Measurements from ENCODE around the gene CTR9. TPM values are rescaled to one million over a fixed set of nuclear protein-coding genes. Genes with fewer than 3 reads are reported as not detected.

CTR9 gene
- total and polyA plus RNA-seq, 2 experiments from 2014 or later = 29.0 to 32.7 TPM

DNA sequence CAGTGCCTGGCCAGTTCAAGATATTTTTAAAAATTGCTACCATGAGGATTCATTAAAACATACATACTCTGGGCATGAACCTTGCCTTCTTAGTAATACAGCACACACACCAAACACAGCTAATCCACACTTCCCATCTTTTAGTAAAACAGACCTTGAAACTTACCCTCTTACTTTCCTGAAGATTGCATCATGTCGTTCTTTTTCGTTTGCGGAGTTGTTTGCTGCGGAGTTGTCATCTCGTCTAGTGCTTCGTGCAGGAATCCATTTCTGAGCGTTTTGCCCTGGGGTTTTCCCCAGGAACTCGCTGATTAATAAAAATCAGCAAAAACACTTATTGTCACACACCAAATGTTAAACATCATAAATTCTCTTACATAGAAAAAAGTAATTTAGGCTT, 54.7 kb downstream of the CTR9 start:
- Histone ChIP-seq H3K27ac (ENCODE audit: low read depth) (peak overlapping the region; percentile 28; the same call in 1 of the 2 replicates), H3K4me3 (peak overlapping the region; percentile 95; the same call in 1 of the 2 replicates), H3K4me2 (no peak overlapping the region), H2AFZ (no peak overlapping the region), H4K20me1 (replicated peaks; ENCODE audit: insufficient read depth) (peaks cover 52% of the 10 kb centered on the region), H3K36me3 (ENCODE audit: insufficient read depth) (peaks cover 66% of the 10 kb centered on the region), H3K79me2 (replicated peaks; ENCODE audit: insufficient read depth) (peaks cover 48% of the 10 kb centered on the region), H3K9me2 (ENCODE audit: insufficient read depth) (no peaks in the 10 kb centered on the region), H3K4me1 (ENCODE audit: insufficient read depth) (peaks cover 19% of the 10 kb centered on the region), H3F3A (replicated peaks; ENCODE audit: low read depth) (peaks cover 58% of the 10 kb centered on the region), H3K27me3 (ENCODE audit: insufficient read depth) (no peaks in the 10 kb centered on the region)
- DNase-seq (ENCODE audit: low spot score) = no peak
- peak overlapping the region; percentile 50; the same call in 2 of the 3 replicates for H3K4me3 Mint-ChIP-seq
- ATAC-seq = no peak
- H3K27me3 Mint-ChIP-seq (ENCODE audit: insufficient read depth, low read depth, poor library complexity) = peaks cover 16% of the 10 kb centered on the region
- peak overlapping the region; percentile 81 for H3K27ac Mint-ChIP-seq
- no peaks in the 10 kb centered on the region for H3K9me3 Mint-ChIP-seq
- peaks cover 79% of the 10 kb centered on the region for H3K36me3 Mint-ChIP-seq (ENCODE audit: low read depth)
- peaks cover 31% of the 10 kb centered on the region for H3K4me1 Mint-ChIP-seq
- TF ChIP-seq, protein P1, sequence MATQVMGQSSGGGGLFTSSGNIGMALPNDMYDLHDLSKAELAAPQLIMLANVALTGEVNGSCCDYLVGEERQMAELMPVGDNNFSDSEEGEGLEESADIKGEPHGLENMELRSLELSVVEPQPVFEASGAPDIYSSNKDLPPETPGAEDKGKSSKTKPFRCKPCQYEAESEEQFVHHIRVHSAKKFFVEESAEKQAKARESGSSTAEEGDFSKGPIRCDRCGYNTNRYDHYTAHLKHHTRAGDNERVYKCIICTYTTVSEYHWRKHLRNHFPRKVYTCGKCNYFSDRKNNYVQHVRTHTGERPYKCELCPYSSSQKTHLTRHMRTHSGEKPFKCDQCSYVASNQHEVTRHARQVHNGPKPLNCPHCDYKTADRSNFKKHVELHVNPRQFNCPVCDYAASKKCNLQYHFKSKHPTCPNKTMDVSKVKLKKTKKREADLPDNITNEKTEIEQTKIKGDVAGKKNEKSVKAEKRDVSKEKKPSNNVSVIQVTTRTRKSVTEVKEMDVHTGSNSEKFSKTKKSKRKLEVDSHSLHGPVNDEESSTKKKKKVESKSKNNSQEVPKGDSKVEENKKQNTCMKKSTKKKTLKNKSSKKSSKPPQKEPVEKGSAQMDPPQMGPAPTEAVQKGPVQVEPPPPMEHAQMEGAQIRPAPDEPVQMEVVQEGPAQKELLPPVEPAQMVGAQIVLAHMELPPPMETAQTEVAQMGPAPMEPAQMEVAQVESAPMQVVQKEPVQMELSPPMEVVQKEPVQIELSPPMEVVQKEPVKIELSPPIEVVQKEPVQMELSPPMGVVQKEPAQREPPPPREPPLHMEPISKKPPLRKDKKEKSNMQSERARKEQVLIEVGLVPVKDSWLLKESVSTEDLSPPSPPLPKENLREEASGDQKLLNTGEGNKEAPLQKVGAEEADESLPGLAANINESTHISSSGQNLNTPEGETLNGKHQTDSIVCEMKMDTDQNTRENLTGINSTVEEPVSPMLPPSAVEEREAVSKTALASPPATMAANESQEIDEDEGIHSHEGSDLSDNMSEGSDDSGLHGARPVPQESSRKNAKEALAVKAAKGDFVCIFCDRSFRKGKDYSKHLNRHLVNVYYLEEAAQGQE (IDR thresholded peaks at IDR 0.05; ENCODE audit: unreplicated experiment) = no peak
- TF ChIP-seq ZNF114 (CRISPR knock-in tag; IDR thresholded peaks at IDR 0.05) (no peak), NANOG (IDR thresholded peaks at IDR 0.05; ENCODE audit: borderline replicate concordance) (no peak)

DNA sequence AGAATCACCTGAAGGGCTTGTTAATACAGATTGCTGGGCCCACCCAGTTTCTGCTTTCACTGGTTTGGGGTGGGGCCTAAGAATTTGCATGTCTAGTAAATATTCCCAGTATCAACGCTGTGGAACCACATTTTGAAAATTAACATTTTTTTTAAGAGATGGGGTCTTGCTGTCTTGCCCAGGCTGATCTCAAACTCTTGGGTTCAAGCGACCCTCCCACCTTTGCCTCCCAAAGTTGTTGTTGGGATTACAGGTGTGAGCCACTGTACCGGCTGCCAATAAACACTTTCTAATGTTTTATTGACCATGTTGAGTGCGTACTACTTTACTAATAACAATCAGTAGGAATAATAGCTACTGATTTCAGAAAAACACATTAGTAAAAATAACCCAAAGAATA, 55.2 kb downstream of the CTR9 start:
- DNase-seq (ENCODE audit: low spot score) = no peak
- Mint-ChIP-seq H3K27me3 (ENCODE audit: insufficient read depth, low read depth, poor library complexity) (peaks cover 16% of the 10 kb centered on the region), H3K4me1 (peaks cover 31% of the 10 kb centered on the region), H3K4me3 (peak overlapping the region; percentile 96), H3K36me3 (ENCODE audit: low read depth) (peaks cover 74% of the 10 kb centered on the region), H3K27ac (no peak overlapping the region), H3K9me3 (no peaks in the 10 kb centered on the region)
- H3K27me3 ChIP-seq (ENCODE audit: insufficient read depth) = no peaks in the 10 kb centered on the region
- no peak for ATAC-seq
- peaks cover 61% of the 10 kb centered on the region for H3K36me3 ChIP-seq (ENCODE audit: insufficient read depth)
- peak overlapping the region; percentile 28; the same call in 1 of the 2 replicates for H3K27ac ChIP-seq (ENCODE audit: low read depth)
- peak overlapping the region; percentile 95 for H3K4me3 ChIP-seq
- H3K4me1 ChIP-seq (ENCODE audit: insufficient read depth) = peaks cover 20% of the 10 kb centered on the region
- H2AFZ ChIP-seq = no peak overlapping the region
- peaks cover 48% of the 10 kb centered on the region for H3K79me2 ChIP-seq (replicated peaks; ENCODE audit: insufficient read depth)
- peak overlapping the region; percentile 95; the same call in 1 of the 2 replicates for H3K4me2 ChIP-seq
- H3F3A ChIP-seq (replicated peaks; ENCODE audit: low read depth) = peaks cover 58% of the 10 kb centered on the region
- no peaks in the 10 kb centered on the region for H3K9me2 ChIP-seq (ENCODE audit: insufficient read depth)
- peaks cover 51% of the 10 kb centered on the region for H4K20me1 ChIP-seq (replicated peaks; ENCODE audit: insufficient read depth)
- TF ChIP-seq CTCF (conservative IDR thresholded peaks at IDR 0.05; ENCODE audit: low read depth in 2 of 2) (no peak), EZH2 (IDR thresholded peaks at IDR 0.05; ENCODE audit: low read depth, unreplicated experiment) (no peak), ETS1 (IDR thresholded peaks at IDR 0.05) (no peak), EZH2phosphoT487 (IDR thresholded peaks at IDR 0.05; ENCODE audit: unreplicated experiment) (no peak), ZNF331 (CRISPR knock-in tag; IDR thresholded peaks at IDR 0.05; ENCODE audit: low read depth) (no peak)
- TF ChIP-seq, protein P2, sequence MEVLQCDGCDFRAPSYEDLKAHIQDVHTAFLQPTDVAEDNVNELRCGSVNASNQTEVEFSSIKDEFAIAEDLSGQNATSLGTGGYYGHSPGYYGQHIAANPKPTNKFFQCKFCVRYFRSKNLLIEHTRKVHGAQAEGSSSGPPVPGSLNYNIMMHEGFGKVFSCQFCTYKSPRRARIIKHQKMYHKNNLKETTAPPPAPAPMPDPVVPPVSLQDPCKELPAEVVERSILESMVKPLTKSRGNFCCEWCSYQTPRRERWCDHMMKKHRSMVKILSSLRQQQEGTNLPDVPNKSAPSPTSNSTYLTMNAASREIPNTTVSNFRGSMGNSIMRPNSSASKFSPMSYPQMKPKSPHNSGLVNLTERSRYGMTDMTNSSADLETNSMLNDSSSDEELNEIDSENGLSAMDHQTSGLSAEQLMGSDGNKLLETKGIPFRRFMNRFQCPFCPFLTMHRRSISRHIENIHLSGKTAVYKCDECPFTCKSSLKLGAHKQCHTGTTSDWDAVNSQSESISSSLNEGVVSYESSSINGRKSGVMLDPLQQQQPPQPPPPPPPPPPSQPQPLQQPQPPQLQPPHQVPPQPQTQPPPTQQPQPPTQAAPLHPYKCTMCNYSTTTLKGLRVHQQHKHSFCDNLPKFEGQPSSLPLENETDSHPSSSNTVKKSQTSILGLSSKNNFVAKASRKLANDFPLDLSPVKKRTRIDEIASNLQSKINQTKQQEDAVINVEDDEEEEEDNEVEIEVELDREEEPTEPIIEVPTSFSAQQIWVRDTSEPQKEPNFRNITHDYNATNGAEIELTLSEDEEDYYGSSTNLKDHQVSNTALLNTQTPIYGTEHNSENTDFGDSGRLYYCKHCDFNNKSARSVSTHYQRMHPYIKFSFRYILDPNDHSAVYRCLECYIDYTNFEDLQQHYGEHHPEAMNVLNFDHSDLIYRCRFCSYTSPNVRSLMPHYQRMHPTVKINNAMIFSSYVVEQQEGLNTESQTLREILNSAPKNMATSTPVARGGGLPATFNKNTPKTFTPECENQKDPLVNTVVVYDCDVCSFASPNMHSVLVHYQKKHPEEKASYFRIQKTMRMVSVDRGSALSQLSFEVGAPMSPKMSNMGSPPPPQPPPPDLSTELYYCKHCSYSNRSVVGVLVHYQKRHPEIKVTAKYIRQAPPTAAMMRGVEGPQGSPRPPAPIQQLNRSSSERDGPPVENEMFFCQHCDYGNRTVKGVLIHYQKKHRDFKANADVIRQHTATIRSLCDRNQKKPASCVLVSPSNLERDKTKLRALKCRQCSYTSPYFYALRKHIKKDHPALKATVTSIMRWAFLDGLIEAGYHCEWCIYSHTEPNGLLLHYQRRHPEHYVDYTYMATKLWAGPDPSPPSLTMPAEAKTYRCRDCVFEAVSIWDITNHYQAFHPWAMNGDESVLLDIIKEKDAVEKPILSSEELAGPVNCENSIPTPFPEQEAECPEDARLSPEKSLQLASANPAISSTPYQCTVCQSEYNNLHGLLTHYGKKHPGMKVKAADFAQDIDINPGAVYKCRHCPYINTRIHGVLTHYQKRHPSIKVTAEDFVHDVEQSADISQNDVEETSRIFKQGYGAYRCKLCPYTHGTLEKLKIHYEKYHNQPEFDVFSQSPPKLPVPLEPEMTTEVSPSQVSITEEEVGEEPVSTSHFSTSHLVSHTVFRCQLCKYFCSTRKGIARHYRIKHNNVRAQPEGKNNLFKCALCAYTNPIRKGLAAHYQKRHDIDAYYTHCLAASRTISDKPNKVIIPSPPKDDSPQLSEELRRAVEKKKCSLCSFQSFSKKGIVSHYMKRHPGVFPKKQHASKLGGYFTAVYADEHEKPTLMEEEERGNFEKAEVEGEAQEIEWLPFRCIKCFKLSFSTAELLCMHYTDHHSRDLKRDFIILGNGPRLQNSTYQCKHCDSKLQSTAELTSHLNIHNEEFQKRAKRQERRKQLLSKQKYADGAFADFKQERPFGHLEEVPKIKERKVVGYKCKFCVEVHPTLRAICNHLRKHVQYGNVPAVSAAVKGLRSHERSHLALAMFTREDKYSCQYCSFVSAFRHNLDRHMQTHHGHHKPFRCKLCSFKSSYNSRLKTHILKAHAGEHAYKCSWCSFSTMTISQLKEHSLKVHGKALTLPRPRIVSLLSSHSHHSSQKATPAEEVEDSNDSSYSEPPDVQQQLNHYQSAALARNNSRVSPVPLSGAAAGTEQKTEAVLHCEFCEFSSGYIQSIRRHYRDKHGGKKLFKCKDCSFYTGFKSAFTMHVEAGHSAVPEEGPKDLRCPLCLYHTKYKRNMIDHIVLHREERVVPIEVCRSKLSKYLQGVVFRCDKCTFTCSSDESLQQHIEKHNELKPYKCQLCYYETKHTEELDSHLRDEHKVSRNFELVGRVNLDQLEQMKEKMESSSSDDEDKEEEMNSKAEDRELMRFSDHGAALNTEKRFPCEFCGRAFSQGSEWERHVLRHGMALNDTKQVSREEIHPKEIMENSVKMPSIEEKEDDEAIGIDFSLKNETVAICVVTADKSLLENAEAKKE (CRISPR knock-in tag; IDR thresholded peaks at IDR 0.05) = no peak

Data from GM23338 (cell line).